Mucosa of rectum (tissue), 2 donors: ENCODE results near the gene GRIN3B.

Source experiments
- H3K27ac ChIP-seq, 2 donors: one replicate each; pipeline ENCODE4 v1.7.0; 2013; ENCODE audit warnings: inconsistent platforms in 2 of 2, low read depth in 2 of 2, low read length in 2 of 2
- H3K27me3 ChIP-seq, 2 donors: one replicate each; pipeline ENCODE4 v1.7.0; 2013; ENCODE audit warnings: low read length in 2 of 2; ENCODE audit not compliant: control insufficient read depth in 2 of 2, insufficient read depth in 2 of 2
- H3K36me3 ChIP-seq, 2 donors: one replicate each; pipeline ENCODE4 v1.7.0; 2013; ENCODE audit warnings: low read length in 2 of 2; ENCODE audit not compliant: control insufficient read depth in 2 of 2, insufficient read depth in 2 of 2
- H3K4me1 ChIP-seq, 2 donors: one replicate each; pipeline ENCODE4 v1.7.0; 2013; ENCODE audit warnings: low read length in 2 of 2, mild to moderate bottlenecking in 1 of 2; ENCODE audit not compliant: control insufficient read depth in 2 of 2, insufficient read depth in 2 of 2
- H3K4me3 ChIP-seq, 2 donors: one replicate each; pipeline ENCODE4 v1.7.0; 2013; ENCODE audit warnings: low read length in 2 of 2
- H3K9ac ChIP-seq, 2 donors: one replicate each; pipeline ENCODE4 v1.7.0; 2013; ENCODE audit warnings: low read length in 2 of 2, low read depth in 1 of 2, mild to moderate bottlenecking in 1 of 2
- H3K9me3 ChIP-seq, 2 donors: one replicate each; pipeline ENCODE4 v1.7.0; 2013; ENCODE audit warnings: low read length in 2 of 2; ENCODE audit not compliant: control insufficient read depth in 2 of 2
- donor health status: healthy.
- donor health status: Normal muscosa, but diverticular disease.

The GRIN3B gene

DNA sequence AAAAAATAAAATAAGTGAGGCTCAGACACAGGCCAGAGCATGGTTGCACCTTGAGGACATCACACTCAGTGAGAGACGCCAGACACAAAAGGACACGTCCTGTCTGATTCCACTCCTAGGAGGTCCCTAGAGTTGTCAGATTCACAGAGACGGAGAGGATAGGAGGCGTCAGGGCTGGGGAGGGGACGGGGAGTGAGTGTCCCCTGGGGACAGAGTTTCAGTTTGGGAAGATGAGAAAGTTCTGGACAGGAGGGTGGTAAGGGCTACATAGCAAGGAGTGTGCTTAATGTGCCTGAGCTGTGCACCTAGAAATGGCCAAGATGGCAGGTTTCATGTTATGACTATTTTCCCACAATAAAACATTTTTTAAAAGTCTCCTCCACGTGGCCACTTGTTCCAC, 2.2 kb upstream of the GRIN3B start:
- H3K36me3 ChIP-seq: peaks cover 0 to 4% of the 10 kb centered on the region in 2 donors
- no peak overlapping the region for H3K27ac ChIP-seq
- no peak overlapping the region for H3K9ac ChIP-seq
- peaks cover 5 to 10% of the 10 kb centered on the region in 2 donors for H3K4me1 ChIP-seq
- H3K27me3 ChIP-seq: peaks cover 43 to 46% of the 10 kb centered on the region in 2 donors
- no peaks in the 10 kb centered on the region for H3K9me3 ChIP-seq
- no peak overlapping the region for H3K4me3 ChIP-seq

DNA sequence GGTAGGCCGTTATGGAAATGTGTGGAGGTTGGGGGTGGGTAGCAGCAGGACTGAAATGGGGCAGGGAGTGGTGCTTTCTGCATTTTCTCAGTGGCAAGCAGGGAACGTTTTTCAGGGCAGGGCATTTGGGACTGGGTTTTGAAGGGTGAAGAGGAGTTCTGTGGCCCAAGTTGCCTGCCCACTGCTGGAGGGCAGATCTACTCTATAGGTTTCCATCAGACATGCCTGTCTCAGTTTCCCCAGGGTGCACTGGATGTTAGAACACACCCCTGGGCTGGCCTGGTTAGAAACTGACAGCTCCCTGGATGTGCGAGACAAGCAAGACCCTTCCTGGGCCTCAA, 870 bp upstream of the GRIN3B start:
- no peak overlapping the region for H3K4me3 ChIP-seq
- no peaks in the 10 kb centered on the region for H3K36me3 ChIP-seq
- H3K27me3 ChIP-seq: peaks cover 43 to 46% of the 10 kb centered on the region in 2 donors
- no peak overlapping the region for H3K27ac ChIP-seq
- peaks cover 5 to 10% of the 10 kb centered on the region in 2 donors for H3K4me1 ChIP-seq
- no peaks in the 10 kb centered on the region for H3K9me3 ChIP-seq
- no peak overlapping the region for H3K9ac ChIP-seq

DNA sequence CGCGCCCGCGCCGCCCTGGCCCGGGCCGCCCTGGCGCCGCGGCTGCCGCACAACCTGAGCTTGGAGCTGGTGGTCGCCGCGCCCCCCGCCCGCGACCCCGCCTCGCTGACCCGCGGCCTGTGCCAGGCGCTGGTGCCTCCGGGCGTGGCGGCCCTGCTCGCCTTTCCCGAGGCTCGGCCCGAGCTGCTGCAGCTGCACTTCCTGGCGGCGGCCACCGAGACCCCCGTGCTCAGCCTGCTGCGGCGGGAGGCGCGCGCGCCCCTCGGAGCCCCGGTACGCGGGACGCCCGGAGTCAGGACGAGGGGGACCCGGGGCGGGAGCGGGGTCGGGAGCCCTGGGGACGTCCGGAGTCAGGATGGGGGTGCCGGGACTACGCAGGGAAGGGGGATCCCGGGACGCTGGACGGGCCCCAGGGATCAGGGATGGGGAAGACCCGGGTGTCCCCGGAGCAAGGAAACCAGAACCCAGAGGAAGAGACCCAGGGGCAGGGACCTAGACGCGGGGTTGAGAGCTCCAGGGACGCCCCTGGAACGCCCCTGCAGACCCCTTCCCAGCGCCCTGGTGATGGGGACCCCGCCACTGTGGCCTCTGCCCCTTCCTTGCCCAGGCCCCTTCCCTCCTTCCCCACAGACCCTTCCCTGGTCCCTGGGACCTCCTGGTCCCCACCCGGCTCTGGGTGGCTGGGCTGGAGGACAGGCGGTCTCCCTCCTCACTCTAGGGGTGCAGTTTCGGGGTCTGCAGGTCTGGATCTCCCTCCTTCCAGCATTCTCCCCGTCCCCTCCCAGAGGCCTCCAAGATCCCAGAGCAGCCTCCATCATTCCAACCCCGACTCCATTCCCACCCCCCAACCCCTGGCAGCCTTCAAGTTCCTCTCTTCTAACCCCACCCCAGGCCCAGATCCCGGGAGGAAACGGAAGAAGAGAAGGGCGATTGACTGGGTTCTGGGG, 645 bp downstream of the GRIN3B start:
- no peak overlapping the region for H3K27ac ChIP-seq
- no peaks in the 10 kb centered on the region for H3K9me3 ChIP-seq
- peaks cover 40 to 42% of the 10 kb centered on the region in 2 donors for H3K27me3 ChIP-seq
- H3K4me3 ChIP-seq: no peak overlapping the region
- no peaks in the 10 kb centered on the region for H3K36me3 ChIP-seq
- H3K9ac ChIP-seq: no peak overlapping the region
- H3K4me1 ChIP-seq: peaks cover 3 to 10% of the 10 kb centered on the region in 2 donors

DNA sequence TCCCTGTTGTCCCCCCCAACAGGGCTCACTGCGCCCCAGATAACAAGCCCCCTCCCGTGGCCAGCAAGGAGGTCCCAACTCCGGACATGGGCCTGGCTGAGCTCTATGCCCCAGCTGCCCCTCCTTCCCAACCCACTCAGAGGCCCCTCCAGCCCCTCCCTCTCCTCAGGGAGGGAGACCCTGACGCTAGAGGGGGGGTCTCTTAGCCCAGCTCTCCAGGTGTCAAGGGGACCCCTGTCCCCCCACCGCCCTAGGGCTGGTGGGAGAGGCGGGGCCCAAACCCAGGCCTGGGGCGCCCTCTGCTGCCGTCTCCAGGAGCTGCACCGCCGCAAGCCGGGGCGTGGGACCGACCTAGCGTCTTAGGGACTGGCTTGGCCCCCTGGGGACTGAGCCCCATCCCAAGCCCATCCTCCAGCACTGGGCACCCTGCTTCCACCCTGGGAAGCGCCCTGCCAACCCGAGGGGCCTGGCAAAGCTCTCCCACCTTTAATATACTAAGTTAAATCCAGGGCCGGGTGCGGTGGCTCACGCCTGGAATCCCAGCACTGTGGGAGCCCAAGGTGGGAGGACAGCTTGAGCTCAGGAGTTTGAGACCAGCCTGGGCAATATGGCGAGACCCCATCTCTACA, 1.4 kb downstream of the GRIN3B start:
- Histone ChIP-seq H3K27ac (no peak overlapping the region), H3K9me3 (no peaks in the 10 kb centered on the region), H3K36me3 (no peaks in the 10 kb centered on the region), H3K27me3 (peaks cover 33 to 35% of the 10 kb centered on the region in 2 donors), H3K9ac (no peak overlapping the region), H3K4me1 (peaks cover 0 to 3% of the 10 kb centered on the region in 2 donors), H3K4me3 (no peak overlapping the region)

DNA sequence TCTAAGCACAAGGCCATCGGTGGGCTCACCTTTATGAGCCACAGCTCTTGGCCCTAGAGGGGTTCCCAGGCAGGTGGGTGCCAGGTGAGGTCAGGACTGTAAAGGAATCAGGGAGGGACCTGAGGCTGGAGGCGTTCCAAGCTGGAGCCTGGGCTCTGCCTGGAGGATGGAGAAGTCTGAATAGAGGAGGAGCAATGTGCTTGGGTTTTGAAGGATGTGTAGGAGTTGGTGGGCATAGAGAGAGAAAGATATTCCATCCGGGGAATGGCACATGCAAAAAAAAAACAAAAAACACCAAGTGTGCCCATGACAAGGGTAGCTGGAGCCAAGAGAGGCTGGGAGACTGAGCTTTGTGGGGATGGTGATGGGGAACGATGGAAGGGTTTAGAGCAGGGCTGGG, 2.4 kb downstream of the GRIN3B start:
- Histone ChIP-seq H3K27ac (no peak overlapping the region), H3K4me3 (no peak overlapping the region), H3K9ac (no peak overlapping the region), H3K4me1 (peaks cover 0 to 3% of the 10 kb centered on the region in 2 donors), H3K9me3 (no peaks in the 10 kb centered on the region), H3K27me3 (peaks cover 27 to 29% of the 10 kb centered on the region in 2 donors), H3K36me3 (no peaks in the 10 kb centered on the region)

DNA sequence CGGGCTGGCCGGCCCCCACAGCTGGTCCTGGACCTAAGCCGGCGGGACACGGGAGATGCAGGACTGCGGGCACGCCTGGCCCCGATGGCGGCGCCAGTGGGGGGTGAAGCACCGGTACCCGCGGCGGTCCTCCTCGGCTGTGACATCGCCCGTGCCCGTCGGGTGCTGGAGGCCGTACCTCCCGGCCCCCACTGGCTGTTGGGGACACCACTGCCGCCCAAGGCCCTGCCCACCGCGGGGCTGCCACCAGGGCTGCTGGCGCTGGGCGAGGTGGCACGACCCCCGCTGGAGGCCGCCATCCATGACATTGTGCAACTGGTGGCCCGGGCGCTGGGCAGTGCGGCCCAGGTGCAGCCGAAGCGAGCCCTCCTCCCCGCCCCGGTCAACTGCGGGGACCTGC, 3.1 kb downstream of the GRIN3B start:
- Histone ChIP-seq H3K36me3 (no peaks in the 10 kb centered on the region), H3K4me3 (no peak overlapping the region), H3K9ac (no peak overlapping the region), H3K9me3 (no peaks in the 10 kb centered on the region), H3K4me1 (peaks cover 0 to 3% of the 10 kb centered on the region in 2 donors), H3K27ac (no peak overlapping the region), H3K27me3 (peaks cover 20 to 22% of the 10 kb centered on the region in 2 donors)

DNA sequence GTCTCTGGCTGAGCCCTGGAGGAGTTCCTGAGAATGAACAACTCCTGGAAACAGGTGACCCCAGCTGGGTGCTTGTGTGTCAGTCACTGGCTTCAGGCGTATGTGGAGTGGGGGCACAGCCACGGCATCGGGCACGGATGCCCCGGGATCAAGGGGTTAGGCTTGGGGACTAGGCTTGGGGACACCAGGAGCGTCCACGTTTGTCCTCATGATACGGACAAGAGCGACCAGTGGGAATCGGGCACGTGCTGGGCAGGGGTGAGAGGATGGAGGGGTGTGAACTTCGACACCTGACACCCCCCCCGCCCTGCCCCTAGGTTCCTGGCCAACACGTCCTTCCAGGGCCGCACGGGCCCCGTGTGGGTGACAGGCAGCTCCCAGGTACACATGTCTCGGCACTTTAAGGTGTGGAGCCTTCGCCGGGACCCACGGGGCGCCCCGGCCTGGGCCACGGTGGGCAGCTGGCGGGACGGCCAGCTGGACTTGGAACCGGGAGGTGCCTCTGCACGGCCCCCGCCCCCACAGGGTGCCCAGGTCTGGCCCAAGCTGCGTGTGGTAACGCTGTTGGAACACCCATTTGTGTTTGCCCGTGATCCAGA, 4.1 kb downstream of the GRIN3B start:
- Histone ChIP-seq H3K27ac (no peak overlapping the region), H3K36me3 (no peaks in the 10 kb centered on the region), H3K9ac (no peak overlapping the region), H3K4me1 (peaks cover 0 to 3% of the 10 kb centered on the region in 2 donors), H3K27me3 (peaks cover 12 to 13% of the 10 kb centered on the region in 2 donors), H3K9me3 (no peaks in the 10 kb centered on the region), H3K4me3 (no peak overlapping the region)

DNA sequence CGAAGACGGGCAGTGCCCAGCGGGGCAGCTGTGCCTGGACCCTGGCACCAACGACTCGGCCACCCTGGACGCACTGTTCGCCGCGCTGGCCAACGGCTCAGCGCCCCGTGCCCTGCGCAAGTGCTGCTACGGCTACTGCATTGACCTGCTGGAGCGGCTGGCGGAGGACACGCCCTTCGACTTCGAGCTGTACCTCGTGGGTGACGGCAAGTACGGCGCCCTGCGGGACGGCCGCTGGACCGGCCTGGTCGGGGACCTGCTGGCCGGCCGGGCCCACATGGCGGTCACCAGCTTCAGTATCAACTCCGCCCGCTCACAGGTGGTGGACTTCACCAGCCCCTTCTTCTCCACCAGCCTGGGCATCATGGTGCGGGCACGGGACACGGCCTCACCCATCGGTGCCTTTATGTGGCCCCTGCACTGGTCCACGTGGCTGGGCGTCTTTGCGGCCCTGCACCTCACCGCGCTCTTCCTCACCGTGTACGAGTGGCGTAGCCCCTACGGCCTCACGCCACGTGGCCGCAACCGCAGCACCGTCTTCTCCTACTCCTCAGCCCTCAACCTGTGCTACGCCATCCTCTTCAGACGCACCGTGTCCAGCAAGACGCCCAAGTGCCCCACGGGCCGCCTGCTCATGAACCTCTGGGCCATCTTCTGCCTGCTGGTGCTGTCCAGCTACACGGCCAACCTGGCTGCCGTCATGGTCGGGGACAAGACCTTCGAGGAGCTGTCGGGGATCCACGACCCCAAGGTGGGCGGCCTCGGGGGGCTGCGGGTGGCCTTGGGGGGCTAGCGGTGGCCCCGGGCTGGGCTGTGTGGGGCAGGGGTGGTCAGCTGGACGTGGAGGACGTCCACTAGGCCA, 4.8 kb downstream of the GRIN3B start:
- Histone ChIP-seq H3K9me3 (no peaks in the 10 kb centered on the region), H3K4me1 (peaks cover 0 to 3% of the 10 kb centered on the region in 2 donors), H3K27me3 (peaks cover 9 to 10% of the 10 kb centered on the region in 2 donors), H3K9ac (no peak overlapping the region), H3K27ac (no peak overlapping the region), H3K36me3 (peaks cover 0 to 1% of the 10 kb centered on the region in 2 donors), H3K4me3 (no peak overlapping the region)

DNA sequence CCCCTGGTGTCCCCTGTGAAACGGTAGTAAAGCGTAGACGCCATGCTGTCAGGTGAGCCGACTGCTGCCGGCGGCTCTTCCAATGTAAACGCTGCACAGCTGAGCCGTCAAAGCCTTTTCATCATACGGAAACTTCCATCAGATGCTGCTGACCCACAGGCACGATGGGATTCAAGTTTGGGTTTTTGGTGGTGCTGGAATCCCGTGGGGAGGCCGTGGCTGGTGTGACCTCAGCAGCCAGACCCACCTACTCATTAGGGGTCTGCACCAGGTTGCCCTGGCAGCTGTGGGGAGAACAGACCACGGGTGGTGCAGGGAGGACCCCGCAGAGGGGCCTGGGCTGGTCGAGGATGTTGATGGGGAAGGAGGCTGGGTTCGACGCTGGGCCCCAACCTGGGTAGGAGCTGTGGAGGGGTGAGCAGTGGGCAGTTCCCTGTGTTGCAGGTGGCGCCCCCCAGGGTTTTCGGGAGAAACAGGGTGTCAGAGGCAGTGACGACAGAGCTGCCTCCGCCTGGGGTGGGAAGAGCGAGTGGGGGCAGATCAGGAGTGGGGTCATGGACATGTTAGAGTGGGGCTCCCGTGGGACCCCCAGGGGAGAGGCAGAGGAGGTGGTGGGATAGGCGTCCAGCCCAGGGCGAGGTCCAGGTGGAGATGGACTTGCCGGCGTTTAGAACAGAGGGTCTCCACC, 6.6 kb downstream of the GRIN3B start:
- H3K9me3 ChIP-seq: no peaks in the 10 kb centered on the region
- H3K27ac ChIP-seq: no peak overlapping the region
- H3K9ac ChIP-seq: no peak overlapping the region
- no peak overlapping the region for H3K4me3 ChIP-seq
- H3K27me3 ChIP-seq: peaks cover 4 to 5% of the 10 kb centered on the region in 2 donors
- H3K4me1 ChIP-seq: no peaks in the 10 kb centered on the region
- H3K36me3 ChIP-seq: peaks cover 0 to 6% of the 10 kb centered on the region in 2 donors
